Breast epithelium (tissue), 3 donors: ENCODE results near the gene KCNIP1.

Experiments
- POLR2AphosphoS5 ChIP-seq, 3 donors: sonication (generic); formaldehyde crosslinking; IDR thresholded peaks; one replicate each; pipeline ENCODE4 v1.6.1; 2017; ENCODE audit warnings: antibody characterized with exemption in 3 of 3
- TF ChIP-seq, protein P1 (sequence below), 3 donors: fragments of 450-650 bp; IDR thresholded peaks; one replicate each; pipeline ENCODE4 v1.5.1; 2016 to 2017; ENCODE audit warnings: antibody characterized with exemption in 3 of 3, mild to moderate bottlenecking in 3 of 3, moderate library complexity in 3 of 3

GRCh38 chr5:170475294-170476000 is 28.4 kb upstream of the KCNIP1 start:
- no peak for TF ChIP-seq POLR2AphosphoS5 (IDR thresholded peaks at IDR 0.05)
- TF ChIP-seq, protein P1, sequence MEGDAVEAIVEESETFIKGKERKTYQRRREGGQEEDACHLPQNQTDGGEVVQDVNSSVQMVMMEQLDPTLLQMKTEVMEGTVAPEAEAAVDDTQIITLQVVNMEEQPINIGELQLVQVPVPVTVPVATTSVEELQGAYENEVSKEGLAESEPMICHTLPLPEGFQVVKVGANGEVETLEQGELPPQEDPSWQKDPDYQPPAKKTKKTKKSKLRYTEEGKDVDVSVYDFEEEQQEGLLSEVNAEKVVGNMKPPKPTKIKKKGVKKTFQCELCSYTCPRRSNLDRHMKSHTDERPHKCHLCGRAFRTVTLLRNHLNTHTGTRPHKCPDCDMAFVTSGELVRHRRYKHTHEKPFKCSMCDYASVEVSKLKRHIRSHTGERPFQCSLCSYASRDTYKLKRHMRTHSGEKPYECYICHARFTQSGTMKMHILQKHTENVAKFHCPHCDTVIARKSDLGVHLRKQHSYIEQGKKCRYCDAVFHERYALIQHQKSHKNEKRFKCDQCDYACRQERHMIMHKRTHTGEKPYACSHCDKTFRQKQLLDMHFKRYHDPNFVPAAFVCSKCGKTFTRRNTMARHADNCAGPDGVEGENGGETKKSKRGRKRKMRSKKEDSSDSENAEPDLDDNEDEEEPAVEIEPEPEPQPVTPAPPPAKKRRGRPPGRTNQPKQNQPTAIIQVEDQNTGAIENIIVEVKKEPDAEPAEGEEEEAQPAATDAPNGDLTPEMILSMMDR (IDR thresholded peaks at IDR 0.05), result no peak
